ENCODE results near the gene BMP8A.
"Not testable (repeated sequence)": the region's sequence is repeated elsewhere in the genome, so short reads cannot be mapped to it uniquely, and the experiment has no call there.

Gene BMP8A

DNA sequence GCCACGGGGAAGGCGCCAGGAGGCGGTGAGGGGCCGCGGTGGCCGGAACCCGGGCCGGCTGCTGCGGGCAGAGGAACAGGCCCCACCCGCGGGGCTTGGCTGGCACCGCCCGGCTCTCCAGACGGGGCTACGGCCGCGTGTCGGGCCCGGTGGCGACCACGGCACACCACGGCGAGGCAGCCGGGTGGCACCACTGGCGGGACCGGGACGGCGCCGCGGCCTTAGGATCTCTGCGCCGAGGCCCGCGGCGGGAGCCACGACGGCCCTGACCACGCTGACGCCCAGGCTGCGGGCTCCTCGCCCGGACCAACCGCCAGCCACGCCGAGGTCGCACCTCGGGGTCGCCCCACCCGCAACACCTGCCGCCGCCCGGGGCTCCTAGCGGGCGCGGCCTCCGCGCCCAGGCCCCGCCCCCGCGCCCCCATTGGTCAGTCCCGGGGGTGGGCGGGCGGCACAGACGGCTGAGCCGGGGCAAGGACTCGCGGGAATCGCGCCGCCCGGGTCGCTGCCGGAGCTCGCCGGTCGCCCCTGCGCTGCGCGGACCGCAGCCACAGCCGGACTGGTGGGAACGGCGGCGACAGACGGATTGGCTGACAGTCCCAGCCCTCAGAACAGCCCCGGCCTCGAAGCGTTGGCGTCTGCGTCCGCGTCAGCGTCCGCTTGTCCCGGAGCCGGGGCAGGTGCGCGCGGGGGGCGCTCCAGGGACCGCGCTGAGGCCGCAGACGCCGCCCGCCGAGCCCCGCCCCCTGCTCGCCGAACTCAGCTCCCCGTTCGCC, at the start of gene BMP8A:
Gene BMP8A, plus strand, starts transcription at position 491 of the 776 bp plus-strand sequence. CDS start 356 bp downstream, outside the sequence.
- DNase-seq: peak; percentile 85

GRCh38 chr1:39441797-39442196, 49.6 kb upstream of the BMP8A start:
- no peak for DNase-seq

DNA sequence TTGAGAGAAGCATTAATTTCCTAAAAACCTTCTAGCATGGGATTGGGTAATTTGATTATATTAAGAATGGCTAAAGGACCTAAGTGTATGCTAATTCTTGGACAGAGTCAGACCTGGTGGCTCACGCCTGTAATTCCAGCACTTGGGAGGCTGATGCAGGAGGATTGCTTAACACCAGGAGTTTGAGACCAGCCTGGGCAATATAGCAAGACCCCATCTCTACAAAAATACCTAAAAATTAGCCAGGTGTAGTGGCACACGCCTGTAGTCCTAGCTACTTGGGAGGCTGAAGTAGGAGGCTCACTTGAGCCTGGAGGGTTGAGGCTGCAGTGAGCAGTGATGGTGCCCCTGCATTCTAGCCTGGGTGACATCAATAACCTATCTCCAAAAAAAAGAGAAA, 45.9 kb upstream of the BMP8A start:
- DNase-seq: no peak

DNA sequence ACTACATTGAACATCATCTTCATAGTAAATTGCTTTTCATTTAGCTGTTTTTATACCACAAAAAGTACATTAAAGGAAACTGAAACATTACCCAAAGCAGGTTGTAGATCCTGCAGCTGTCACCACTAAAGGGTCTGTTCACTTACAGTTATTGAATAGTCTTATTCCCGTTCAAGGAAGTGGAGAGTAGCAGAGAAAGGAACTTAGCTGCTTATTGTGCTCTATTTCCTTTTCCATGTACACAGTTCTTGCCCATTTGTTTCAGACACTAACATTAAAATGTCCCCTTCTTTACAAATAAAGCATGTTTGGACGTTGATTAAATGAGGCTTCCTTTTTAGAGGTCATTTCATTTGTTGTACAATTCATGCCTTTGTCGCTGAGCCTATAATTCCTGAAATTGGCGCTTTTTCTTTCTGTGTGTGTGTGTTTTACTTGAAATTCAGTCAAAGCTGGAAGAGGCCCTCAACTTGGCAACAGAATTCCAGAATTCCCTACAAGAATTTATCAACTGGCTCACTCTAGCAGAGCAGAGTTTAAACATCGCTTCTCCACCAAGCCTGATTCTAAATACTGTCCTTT, 44.4 kb upstream of the BMP8A start:
- DNase-seq: no peak

DNA sequence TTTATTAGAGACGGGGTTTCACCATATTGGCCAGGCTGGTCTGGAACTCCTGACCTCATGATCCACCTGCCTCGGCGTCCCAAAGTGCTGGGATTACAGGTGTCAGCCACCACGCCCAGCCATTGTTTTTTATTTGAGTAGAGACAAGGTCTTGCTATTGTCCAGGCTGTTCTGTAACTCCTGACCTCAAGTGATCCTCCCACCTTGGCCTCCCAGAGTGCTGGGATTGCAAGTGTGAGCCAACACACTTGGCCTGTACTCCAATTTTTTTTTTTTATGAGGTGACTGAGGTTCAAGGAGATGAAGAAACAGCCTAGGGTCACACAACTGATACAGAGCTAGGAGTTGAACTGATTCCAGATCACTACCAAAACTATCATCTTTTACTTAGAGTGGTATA, 41.4 kb upstream of the BMP8A start:
- DNase-seq: not testable (repeated sequence)

GRCh38 chr1:39450956-39451606, 40.4 kb upstream of the BMP8A start:
- no peak for DNase-seq

DNA sequence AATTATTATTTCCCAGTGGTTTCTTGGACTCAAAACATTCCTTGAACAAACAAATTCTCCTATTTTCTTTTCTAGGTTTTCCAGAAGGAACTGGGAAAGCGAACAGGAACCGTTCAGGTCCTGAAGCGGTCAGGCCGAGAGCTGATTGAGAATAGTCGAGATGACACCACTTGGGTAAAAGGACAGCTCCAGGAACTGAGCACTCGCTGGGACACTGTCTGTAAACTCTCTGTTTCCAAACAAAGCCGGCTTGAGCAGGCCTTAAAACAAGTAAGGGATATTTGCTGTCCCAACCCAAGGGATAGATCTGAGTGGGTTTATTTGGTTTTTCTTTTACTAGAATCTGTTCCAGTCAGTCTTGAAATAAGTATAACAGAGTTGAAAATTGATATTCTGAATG, 39.4 kb upstream of the BMP8A start:
- DNase-seq: no peak

GRCh38 chr1:39452540-39452939, 38.9 kb upstream of the BMP8A start:
- DNase-seq: no peak

GRCh38 chr1:39453603-39454002, 37.8 kb upstream of the BMP8A start:
- no peak for DNase-seq

GRCh38 chr1:39458991-39459390, 32.4 kb upstream of the BMP8A start:
- DNase-seq: no peak

GRCh38 chr1:39462074-39462473, 29.4 kb upstream of the BMP8A start:
- no peak for DNase-seq

DNA sequence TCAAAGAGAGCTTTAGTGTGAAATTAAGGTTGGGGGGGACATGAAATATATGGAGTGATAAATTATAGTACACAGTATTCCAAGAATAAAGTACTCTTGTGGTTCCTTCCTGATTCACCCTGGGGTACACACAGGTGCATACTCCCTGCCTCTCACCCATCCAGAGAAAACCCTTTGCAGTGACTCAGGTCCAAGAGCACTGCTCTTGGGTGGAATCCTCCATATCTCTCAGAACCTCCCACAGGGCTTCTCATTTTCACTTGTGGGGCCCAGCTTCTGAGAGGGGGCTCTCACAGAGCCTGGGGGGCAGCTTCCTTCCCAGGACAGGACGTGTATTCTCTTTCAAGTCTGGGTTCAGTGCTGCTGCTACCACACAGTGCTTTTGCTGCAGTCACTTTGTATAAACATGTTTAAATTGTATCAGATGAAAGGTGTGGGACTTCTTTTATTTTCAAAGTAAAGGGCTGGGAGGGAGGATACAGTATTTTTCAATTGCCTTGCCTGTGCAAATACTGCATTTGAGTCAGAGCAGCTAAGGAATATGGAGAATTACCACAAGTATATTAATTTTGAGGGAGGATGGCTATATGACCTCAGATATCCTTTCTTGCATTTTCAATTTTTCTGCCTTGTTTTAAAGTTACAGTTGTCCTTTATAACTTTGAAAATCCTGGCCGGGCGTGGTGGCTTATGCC, 24.9 kb upstream of the BMP8A start:
- no peak for DNase-seq

GRCh38 chr1:39467108-39467720, 24.2 kb upstream of the BMP8A start:
- not testable (repeated sequence) for DNase-seq

GRCh38 chr1:39469150-39469549, 22.3 kb upstream of the BMP8A start:
- DNase-seq: no peak

DNA sequence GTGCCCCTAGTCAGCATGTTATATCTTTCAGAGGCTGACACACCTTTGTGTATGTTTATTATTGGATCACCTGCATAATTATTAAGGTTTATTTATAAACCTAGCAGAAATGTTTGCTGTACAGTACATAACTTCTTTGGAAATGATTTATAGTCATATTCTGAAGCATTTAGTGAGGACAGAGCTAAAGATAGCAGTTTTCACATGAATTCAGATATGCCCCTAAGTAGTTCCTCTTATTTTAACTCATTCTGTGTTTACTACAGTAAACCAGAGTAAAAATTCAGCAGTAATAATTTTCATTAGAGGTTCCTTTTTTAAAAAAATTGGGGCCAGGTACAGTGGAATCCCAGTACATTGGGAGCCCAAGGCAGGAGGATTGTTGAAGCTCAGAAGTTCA, 21.4 kb upstream of the BMP8A start:
- no peak for DNase-seq

- no peak for DNase-seq
These were observed 18.6 kb upstream of the BMP8A start for GRCh38 chr1:39472826-39473225.

- DNase-seq: no peak
These were observed 18.1 kb upstream of the BMP8A start for GRCh38 chr1:39473324-39473723.

GRCh38 chr1:39474810-39475209, 16.6 kb upstream of the BMP8A start:
- DNase-seq: no peak

- DNase-seq: not testable (repeated sequence)
These were observed 15.9 kb upstream of the BMP8A start for GRCh38 chr1:39475551-39475950.

DNA sequence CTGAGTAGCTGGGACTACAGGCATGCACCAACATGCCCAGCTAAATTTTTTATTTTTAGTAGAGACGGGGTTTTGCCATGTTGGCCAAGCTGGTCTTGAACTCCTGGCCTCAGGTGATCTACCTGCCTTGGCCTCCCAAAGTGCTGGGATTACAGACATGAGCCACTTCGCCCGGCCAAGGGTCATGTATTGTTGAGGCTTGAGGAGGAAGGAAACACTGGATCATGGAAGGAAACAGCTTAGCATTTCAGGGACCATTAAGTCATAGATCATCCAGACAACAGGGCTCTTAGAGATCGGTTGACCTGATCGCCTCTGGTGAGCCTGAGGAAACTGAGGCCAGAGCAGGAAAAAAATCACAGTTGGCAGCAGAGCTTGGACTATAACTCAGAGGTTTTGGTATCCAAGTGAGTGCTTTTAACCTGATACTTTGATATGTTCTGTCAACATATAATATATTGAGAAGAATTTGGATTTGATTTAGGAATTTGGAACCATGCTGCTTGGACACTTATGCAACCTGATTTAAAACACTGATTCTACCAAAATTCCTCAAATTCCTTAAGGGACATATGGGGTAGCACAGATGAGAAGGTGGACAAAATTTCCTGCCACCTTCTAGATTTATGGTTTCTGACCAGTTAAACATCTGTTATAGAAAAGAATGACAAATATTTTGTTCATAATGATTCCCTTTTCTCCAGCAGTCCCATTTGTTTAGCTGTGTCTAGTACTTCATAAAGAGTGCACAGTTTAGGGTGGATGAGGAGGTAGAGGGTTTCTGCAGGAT, 13.1 kb upstream of the BMP8A start:
- DNase-seq: no peak

DNA sequence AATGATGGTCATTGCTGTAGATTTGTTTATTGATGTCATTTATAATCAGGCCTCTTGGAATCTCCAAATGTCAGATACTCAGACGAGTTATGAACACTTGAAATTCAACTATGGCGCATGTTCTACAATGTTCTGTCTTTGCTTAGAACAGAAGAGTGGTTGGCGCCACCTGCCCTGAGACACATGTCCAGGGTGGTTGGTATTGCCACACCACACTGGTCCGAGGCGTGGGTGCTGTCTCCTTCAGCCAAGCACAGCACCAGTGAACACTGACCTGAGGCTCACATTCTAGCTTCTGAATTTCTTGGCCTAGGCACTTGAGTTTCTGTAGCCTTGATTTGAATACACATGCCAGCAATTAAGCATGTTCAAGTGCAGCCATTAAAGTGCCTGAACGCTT, 10.1 kb upstream of the BMP8A start:
- DNase-seq: no peak

GRCh38 chr1:39483276-39483675, 8.2 kb upstream of the BMP8A start:
- DNase-seq: no peak

Measured in activated CD8-positive, alpha-beta memory T cell treated with anti-CD3 and anti-CD28 coated beads, Interleukin-2, amount 50 U/mL, for 48 hours (primary cell).